HG03378 (cell line): Measurements from ENCODE around the gene NFATC2IP.
"Not testable (repeated sequence)": the region's sequence is repeated elsewhere in the genome, so short reads cannot be mapped to it uniquely, and the experiment has no call there.

ENCODE experiments used
- ATAC-seq: cut with Tn5 transposase; IDR thresholded peaks from one replicate; pipeline ENCODE4 v1.9.1; 2021; ENCODE audit warnings: mild to moderate bottlenecking, moderate library complexity; ENCODE audit not compliant: unreplicated experiment

NFATC2IP gene

DNA sequence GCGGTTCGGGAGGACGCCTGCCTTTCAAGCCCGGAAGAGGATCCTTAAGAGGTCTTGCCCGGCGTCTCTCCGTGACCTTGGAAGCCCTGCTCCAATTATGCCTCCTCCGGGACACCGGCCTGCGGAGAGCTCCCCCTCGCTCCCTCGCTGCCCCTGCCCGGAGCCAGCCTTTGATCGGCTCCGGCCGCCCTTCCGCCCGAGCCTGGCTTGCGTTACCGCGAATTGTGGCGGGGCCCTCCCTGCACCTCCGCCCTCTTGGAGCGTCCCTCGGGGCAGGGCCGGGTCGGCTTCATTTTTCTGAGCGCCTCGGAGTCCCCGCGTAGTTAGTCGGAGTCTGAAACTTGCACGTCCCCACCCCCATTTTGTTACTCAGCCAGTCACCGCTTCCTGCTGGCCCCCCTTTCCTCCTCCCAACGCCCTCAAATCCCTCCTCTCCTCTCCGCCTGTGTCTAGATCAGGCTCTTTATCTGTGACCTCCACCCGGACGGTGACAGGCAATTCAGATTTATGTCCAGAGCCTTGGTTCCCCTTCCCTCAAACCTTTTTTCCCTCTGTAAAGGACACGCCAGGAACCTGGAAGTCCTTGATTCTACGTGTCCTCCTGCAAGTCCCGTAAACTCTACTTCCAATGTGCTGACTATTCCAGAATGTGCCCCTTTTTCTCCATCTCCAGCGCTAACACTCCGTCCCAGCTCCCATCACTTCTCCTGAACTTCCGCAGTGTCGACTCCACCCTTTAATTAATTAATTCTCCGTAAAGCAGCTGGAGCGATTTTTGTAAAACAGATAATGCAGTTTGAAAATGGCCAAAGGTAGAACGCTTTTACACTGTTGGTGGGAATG lies 25.1 kb upstream of the NFATC2IP start:
- peak; percentile 26 for ATAC-seq

DNA sequence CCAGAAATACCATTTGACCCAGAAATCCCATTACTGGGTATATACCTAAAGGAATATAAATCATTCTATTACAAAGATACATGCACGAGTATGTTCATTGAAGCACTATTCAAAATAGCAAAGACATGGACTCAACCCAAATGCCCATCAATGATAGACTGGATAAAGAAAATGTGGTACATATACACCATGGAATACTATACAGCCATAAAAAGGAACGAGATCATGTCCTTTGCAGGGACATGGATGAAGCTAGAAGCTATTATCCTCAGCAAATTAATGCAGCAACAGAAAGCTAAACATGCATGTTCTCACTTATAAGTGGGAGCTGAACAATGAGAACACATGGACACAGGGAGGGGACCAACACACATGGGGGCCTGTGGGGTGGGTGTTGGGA lies 24.5 kb upstream of the NFATC2IP start:
- not testable (repeated sequence) for ATAC-seq

DNA sequence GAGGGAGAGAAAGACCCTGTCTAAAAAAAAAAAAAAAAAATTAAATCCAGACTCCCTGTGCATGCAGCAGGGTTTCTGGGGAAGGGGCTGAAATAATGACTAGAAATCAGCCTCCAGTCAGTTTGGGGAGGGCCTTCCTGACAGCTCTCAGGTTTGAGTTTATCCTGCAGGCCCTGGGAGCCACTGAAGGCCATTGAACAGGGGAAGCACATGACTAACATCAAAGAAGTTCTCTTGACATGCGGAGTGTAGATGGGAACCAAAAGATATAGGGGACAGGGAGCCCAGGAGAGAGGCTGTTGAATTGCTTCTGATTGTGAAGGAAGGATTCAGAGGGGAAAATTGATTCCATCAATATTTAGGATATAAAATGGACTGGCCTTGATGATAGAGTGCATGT lies 22.9 kb upstream of the NFATC2IP start:
- no peak for ATAC-seq

- ATAC-seq: no peak
Measured at GRCh38 chr16:28930203-28930602, 20.5 kb upstream of the NFATC2IP start.

DNA sequence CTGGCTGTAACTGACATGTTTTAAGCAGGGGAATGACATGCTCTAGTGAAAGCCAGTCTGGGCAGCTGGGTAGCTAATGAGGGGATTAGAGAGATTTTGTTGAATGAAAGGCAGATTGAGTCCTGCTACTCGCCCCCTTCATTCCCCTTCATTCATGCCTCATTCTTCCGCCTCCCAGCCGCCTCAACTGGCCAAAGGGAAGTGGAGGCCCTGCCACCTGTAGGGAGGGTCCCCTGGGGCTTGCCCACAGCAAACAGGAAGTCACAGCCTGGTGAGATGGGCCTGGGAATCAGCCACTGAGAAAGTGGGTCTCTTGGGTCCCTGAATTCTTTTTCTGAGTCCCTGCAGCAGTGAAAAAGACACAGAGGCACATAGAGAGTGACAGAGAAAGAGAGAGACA lies 20.1 kb upstream of the NFATC2IP start:
- peak; percentile 43 for ATAC-seq

GRCh38 chr16:28931801-28932225 lies 18.9 kb upstream of the NFATC2IP start, which contains the start of gene CD19:
Gene CD19 (plus strand): TSS chr16:28931971. CDS start chr16:28932001, 30 bp downstream.
- no peak for ATAC-seq

- no peak for ATAC-seq
Measured at GRCh38 chr16:28932339-28933141, 18.2 kb upstream of the NFATC2IP start.

GRCh38 chr16:28933171-28933570 lies 17.6 kb upstream of the NFATC2IP start:
- ATAC-seq: no peak

DNA sequence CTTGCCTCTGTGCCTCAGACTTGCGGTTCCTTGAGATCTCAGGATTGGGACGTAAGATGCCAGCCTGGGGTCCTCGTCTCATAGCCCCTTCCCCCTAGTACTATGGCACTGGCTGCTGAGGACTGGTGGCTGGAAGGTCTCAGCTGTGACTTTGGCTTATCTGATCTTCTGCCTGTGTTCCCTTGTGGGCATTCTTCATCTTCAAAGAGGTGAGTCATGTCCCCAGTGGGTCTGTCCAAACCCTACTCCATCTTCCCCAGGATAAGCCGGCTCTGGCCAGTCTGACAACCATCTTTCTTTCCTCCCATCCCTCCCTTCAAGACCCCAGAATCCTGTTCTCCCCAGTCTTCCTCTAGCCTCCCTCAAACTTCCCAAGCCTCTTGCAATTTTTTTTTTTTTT lies 15.4 kb upstream of the NFATC2IP start:
- no peak for ATAC-seq

DNA sequence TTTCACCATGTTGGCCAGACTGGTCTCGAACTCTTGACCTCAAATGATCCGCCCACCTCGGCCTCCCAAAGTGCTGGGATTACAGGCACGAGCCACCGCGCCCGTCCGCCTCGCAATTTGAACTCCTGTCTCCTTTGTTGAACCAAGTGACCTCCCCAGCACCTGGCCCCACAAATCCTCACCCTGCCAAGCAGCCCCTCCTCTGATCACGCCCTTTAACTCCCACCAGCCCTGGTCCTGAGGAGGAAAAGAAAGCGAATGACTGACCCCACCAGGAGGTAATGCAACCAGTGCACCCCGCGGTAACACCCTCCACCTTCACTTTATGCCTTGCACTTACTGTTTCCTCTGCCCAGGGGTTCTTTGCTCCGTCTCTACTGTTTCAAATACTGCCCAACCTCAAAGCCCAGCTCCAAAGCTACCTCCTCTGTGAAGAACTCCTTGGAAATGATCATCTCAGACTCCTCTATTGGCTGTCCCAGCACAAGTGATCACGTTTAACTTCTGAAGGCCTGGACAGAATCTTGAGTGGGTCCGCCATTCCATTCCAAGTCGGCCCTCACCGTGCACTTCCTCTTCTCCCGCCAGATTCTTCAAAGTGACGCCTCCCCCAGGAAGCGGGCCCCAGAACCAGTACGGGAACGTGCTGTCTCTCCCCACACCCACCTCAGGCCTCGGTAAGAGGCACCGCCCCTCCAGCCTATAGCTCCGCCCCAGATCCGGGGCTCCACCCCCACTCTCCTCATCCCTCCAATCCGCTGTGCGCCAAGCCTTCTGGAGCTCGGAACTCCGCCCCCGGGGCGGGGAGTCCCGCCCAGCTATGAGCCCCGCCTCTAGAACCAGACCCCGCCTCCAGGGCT lies 14.6 kb upstream of the NFATC2IP start:
- no peak for ATAC-seq

- no peak for ATAC-seq
Measured at GRCh38 chr16:28936784-28937155, 14.0 kb upstream of the NFATC2IP start.

- ATAC-seq: no peak
Measured at GRCh38 chr16:28937222-28937876, 13.4 kb upstream of the NFATC2IP start.

- no peak for ATAC-seq
Measured at GRCh38 chr16:28938721-28939120, 12.0 kb upstream of the NFATC2IP start.

GRCh38 chr16:28939825-28940224 lies 10.9 kb upstream of the NFATC2IP start:
- ATAC-seq: not testable (repeated sequence)

DNA sequence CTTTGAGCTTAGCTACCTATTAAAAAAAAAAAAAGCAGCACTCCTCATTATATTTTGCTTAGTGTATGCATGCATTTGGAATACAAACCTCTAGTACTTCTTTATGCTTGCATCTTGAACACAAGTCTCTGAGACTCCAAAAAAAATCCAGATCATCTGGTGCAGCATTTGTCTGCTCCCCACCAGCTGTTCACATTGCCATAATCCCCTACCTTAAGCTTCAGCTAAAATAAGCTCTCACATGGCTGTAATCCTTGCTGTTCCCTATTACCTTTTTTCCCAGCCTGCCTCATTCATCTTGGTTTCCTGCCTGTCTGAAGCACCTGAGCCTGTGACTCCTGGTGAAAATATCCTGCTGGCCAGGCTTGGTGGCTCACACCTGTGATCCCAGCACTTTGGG lies 7.5 kb upstream of the NFATC2IP start:
- ATAC-seq: no peak

- no peak for ATAC-seq
Measured at GRCh38 chr16:28946681-28947080, 4.1 kb upstream of the NFATC2IP start.

DNA sequence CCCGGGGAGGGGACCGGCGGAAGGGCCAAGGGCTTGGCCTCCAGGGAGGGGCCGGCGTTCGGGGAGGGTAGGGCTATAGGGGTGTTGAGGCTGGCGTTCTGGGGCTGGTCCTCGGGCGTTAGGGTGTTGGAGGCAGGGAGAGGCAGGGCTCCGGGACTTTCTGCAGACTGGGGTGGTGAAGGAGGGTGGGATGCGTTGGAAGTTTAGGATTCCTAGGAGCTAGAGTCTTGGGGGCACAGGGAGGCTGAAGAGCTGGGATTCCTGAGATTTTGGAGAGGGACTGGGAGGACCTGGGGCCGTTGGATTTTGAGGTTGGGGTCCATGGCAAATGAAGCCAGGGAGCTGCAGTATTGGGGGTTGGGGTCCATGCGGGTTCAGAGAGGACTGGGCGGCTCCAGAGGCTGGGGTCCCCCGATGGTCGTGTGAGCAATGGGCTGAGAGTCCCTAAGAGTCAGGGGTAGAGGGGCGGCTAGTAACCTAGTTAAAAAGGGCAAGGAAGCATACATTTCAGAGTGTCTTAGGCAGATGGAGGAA lies 740 bp downstream of the NFATC2IP start:
- ATAC-seq: no peak

DNA sequence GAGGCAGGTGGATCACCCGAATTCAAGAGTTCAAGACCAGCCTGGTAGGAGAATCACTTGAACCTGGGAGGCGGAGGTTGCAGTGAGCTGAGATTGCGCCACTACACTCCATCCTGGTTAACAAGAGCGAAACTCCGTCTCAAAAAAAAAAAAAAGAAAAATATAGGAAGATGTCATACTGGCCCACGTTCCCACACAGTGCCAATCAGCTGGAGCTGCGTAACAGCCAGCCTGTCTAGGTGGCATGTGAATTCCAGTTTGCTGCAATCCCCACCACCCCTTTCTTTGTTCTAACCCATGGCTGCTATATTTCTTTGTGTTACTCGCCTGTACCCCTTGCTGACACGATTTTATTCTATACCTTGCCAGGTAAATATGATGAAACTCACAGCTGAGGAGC lies 7.5 kb downstream of the NFATC2IP start:
- no peak for ATAC-seq

DNA sequence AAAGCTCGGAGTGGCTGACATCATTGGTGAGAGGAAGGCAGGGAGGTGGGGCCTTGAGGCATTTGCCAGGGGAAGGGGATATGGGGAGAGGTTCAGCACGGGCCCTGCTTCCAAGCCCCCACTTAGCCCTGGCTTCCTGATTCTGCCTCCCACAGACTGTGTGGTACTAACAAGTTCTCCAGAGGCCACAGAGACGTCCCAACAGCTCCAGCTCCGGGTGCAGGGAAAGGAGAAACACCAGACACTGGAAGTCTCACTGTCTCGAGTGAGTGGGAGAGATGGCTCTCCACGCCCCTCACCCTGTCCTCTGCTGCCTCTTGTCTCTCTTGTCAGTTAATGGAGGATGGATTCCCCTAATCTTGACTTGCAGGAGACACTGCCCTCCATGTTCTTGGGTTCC lies 8.1 kb downstream of the NFATC2IP start:
- ATAC-seq: no peak

- no peak for ATAC-seq
Measured at GRCh38 chr16:28964072-28964471, 13.3 kb downstream of the NFATC2IP start.
